HG02943 (cell line): Measurements from ENCODE around the gene MXI1.
"Not testable (repeated sequence)": the region's sequence is repeated elsewhere in the genome, so short reads cannot be mapped to it uniquely, and the experiment has no call there.

ENCODE experiments used
- ATAC-seq: cut with Tn5 transposase; IDR thresholded peaks from one replicate; pipeline ENCODE4 v1.9.1; 2021; ENCODE audit warnings: mild to moderate bottlenecking, low read depth, moderate library complexity; ENCODE audit not compliant: unreplicated experiment

MXI1 gene

DNA sequence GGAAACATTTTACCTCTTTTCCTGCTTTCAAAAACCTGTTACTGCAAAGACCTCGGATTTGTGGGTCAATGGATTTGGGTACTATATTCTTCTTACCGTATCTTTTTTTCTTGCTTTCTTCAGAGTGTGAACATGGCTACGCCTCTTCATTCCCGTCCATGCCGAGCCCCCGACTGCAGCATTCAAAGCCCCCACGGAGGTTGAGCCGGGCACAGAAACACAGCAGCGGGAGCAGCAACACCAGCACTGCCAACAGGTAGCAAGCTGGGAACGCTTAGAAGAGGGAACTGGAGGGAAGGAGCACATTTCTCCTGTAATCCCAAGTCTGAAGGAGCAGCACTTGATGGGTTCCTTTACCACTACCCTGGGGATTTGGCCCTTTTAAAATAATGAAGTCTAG is 20.7 kb downstream of the MXI1 start:
- no peak for ATAC-seq

DNA sequence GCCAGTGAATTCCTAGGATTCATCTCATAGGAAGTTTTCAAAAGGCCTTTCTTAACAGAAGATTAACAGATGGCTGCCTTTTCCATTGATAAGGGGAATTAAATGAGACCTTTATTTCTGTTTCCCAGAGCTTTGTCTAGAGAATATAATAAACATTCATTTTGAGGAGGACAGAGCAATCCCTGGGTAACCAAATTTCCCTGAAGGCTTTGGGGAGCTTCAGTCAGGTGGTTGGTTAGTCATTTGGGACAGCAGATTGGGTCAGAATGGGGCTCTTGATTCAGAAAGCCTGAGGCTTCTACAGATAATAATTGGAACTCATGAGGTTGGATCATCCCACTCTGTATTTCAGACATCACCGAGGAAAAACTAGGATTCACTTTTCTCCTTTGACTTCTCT is 21.8 kb downstream of the MXI1 start:
- ATAC-seq, result no peak

DNA sequence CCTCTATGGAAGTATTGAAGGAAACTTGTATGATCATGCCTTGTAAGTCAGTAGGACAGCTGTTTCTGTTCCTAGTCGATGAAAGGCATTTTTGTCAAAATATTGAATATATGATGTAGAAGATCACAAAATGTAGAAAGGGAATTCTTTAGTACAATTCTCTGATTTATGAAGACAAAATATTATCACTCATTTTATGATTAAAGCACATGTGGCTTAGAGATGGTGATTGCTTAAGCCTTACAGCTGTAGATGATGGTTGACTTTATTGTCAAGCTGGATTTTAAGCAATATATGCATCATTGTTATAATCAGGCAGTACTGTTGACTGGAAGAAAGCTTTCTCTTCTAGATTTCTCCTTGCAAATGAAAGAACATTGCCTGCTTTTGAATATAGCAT is 26.4 kb downstream of the MXI1 start:
- ATAC-seq, result no peak

DNA sequence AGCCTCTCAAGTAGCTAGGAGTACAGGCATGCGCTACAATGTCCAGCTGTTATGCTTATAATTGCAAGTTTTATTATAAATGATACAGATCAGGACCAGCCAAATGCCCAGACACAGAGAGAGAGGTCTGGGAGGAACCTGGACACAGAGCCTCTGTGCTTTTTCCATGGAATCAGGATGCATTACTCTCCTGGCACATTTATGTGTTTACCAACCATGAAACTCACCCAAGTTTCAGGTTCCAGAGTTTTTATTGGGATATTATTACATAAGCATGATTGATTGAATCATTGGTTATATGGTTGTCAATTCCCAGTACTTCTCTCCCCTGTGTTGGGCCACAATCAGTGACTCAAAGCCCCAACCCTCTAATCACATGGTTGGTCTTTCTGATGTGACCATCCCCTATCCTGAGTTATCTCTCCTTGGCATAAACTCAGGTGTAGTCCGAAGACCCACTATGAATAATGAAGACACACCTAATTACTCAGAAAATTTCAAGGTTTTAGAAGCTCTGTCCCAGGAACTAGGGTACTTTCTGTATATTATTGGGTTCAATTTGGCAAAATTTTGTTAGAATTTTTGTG is 30.6 kb downstream of the MXI1 start:
- ATAC-seq, result no peak

DNA sequence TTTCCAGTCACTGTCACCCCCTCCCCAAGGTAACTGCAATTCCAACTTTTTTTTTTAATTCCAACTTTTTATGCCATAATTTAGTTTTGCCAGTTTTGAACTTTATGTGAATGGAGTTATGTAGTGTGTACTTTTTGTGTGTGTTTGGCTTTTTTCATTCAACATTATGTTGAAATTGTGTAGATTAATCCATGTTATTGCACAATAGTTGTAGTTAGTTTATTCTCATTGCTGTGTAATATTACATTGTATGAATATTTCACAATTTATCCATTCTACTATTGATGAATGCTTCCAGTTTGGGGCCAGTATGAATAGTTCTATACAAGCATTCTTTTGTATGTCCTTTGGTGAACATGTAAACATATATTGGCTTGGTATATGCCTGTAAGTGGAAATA is 32.5 kb downstream of the MXI1 start:
- no peak for ATAC-seq

DNA sequence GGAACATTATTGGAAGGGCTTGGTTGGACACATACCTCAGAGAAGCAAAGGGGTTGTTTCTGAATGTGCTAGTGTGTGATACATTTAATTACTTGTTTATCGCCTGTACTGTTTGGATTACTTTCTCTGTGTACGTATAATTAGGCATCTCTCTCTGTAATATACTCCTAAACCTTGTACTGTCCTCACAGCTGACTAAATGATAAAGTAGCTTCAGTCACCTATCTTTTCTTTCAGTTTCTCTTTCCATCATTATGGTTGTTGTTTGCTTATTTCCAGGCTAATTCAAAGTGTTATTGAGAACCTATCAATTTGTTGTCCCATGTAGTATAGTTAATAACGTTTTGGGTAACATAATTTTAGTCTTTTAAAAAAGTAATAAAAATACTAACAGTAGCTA is 34.0 kb downstream of the MXI1 start:
- no peak for ATAC-seq

DNA sequence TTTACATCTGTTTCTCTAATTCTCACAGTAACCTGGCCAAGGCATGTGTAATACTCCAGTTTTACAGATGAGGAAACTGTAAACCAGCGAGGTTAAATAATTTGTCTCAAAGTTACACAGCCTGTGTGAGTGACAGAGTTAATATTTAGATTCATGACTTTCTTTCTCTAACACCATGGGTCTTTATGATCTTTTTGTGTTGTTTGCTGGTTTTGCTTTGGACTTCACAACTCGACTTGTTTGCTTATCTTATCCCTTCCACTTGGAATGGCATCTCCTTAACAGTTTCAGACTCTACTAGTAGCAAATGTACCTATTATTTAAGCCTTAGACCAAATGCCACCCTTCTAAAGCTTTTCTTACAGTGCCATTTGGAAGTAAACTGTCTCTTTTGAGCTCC is 34.4 kb downstream of the MXI1 start:
- no peak for ATAC-seq

DNA sequence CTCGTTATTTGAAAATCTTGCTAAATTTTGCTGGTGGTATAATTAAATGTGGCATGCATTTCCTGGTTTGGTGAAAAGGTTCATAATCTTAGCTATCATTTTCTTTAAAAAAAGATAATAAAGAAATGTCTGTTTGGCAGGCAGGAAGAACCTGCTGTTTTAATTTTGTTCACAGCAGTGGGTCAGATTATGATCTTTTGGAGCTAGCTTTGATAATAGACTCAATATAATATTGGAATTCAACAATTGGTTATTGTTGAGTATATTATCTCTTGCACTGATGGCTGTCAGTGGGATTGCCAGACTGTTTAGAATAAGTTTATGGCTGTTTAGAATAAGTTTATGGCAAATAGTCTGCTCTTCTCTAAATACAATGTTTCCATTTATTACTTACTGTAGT is 35.1 kb downstream of the MXI1 start:
- no peak for ATAC-seq

DNA sequence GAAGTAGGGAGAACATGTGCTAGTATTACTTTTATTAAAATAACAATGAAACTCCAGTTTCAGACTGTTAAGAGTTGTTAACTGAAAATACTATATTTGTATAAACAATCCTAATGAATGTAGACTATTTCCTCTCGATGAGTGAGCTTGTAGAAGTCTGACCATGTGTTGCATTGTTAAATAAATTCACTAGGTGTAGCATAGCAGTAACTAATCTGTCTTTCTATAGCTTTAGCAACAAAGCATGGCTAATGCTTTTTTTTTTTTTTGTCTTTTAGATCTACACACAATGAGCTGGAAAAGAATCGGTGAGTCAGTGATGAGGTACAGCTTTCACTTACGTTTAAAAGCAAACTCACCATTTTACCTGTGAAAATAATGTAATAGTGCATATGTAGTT is 37.1 kb downstream of the MXI1 start:
- no peak for ATAC-seq

DNA sequence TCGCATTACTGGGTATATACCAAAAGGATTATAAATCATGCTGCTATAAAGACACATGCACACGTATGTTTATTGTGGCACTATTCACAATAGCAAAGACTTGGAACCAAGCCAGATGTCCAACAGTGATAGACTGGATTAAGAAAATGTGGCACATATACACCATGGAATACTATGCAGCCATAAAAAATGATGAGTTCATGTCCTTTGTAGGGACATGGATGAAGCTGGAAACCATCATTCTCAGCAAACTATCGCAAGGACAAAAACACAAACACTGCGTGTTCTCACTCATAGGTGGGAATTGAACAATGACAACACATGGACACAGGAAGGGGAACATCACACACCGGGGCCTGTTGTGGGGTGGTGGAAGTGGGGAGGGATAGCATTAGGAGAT is 40.4 kb downstream of the MXI1 start:
- ATAC-seq, result not testable (repeated sequence)

DNA sequence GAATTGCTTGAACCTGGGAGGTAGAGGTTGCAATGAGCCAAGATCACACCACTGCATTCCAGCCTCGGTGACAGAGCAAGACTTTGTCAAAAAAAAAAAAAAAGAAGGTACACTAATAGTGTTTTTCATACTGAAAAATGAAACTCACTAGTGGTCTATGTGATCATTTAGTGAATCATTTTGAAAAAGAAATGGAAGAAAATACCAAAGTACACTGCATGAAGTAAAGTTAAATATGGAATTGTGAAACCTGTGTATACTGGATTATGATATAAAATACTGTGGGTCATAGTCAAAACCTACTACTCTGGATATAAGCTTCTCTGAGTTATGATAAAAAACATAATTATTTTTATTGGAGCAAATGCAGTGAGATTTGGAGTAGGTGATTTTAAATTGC is 42.1 kb downstream of the MXI1 start:
- ATAC-seq, result peak; percentile 64

DNA sequence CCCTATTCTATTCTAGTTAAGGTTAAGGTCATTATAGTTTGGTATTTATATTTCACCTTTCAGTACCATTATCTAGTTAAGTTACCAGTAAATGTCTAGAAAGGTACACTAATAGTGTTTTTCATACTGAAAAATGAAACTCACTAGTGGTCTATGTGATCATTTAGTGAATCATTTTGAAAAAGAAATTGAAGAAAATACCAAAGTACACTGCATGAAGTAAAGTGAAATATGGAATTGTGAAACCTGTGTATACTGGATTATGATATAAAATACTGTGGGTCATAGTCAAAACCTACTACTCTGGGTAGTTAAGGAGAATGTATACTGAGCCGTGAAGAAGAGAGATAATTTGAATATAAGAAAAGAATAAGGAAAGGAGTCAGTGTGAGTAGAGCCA is 44.0 kb downstream of the MXI1 start:
- ATAC-seq, result peak; percentile 80

DNA sequence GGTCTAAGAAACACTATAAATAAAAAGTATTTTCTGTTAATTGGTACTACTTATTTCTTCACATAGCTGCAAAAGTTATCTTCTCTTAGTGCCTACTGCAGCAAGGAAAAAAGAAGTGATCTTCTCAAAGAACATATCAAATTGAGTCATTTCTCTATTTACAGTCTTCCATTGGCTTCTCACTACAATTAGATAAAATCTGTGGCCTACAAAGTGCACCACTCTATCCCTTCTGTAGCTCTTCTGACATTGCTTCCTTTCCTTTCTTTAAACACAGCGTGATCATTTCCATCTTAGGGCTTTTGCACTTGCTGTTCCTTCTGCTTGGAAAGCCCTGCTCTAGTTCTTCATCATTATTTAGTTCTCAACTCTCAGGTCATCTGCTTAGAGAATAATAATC is 44.7 kb downstream of the MXI1 start:
- ATAC-seq, result no peak

DNA sequence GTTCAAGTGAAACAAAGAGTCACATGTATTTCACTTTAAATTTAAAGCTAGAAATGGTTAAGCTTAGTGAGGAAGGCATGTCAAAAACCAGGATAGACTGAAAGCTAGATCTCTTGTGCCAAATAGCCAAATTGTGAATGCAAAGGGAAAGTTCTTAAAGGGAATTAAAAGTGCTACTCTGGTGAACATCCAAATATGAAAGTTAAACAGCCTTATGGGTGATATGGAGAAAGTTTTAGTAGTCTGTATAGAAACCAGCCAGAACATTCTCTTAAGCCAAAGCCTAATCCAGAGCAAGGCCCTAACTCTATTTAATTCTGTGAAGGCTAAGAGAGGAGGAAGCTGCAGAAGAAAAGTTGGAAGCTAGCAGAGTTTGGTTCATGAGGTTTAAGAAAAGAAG is 47.1 kb downstream of the MXI1 start:
- ATAC-seq, result no peak

DNA sequence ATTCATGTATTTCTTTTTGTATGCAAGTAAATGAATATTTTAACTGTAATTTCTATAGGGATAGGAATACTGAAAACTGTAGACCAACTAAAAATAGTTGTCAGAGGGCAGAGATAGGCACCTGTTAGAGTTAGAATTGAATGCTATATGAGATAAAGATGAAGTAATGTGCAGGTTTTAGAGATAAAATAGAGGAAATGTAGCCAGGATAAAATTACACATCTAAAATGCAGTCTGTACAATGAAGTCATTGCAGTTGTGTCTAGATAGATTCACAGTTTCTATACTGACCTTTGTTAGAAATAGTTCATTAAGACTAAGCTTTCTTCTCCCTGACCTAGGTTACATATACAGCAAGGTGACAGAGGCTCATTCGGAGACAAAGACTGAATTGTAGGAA is 51.1 kb downstream of the MXI1 start:
- no peak for ATAC-seq

DNA sequence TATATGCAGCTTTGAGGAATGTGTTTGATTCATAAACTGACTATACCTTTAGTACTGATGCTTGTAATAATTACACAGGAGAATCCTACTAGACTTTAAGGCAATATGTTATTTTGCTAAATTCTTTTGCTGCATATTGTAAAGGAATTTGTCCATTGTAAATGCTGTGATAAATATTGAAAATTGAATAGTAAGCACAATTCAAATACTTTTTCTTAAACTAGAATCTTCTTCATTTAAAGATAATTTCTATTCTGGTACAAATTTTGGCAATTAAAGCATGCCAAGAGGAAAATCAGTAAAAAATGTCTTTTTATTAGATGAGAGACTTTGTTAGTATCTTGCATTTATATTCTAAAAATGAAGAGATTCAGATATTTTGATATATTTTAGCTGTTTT is 51.9 kb downstream of the MXI1 start:
- ATAC-seq, result no peak

DNA sequence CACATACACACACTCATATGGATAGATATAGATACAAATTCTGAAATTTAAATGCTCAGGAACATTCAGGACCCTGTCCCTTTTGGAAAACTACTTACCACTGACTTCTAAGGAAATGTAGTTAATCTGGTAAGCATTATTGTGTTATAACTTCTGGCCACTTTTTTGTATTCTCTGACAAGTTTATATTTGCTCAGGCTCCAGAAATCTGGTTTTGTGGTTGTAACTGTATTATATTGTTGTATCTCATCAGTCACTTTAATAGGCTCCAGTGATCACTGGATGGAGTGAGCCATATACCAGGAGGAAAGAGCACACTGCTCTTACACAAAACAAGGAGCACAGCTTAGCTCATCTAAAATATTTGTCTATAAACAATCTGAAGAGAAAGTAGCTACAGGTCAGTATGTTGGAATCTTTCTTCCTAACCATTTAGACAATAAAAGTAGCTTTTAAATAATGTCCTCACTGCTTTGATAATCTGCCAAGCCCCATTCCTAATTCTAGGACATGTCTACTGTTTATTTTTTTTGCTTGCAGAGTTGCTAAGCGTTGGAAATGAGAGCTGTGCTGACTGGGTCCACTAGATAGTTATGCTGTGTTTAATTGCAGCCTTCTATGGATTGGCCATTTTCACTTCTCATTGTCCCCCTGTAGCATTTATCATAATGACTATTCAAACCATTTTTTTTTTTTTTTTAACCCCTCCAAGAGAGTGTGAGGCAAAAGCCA is 53.5 kb downstream of the MXI1 start:
- no peak for ATAC-seq

DNA sequence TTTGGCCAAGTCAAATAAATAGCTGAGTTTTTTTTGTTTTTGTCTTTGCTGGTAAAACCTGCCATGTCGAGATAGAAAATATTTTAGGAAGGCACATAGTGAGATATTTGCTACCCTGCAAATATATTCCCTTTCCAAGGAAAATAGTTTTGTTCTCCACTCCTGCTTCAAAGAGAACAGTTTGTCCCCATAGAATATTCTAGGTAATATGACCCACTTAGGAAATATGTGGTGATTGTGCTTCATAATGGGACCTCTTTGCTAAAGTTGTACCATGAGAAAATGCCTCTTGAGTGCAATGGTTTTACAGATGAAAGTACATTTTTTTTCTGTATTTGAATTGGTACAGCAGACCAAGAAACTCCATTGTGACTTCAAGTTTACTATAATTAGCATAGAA is 55.8 kb downstream of the MXI1 start:
- no peak for ATAC-seq

DNA sequence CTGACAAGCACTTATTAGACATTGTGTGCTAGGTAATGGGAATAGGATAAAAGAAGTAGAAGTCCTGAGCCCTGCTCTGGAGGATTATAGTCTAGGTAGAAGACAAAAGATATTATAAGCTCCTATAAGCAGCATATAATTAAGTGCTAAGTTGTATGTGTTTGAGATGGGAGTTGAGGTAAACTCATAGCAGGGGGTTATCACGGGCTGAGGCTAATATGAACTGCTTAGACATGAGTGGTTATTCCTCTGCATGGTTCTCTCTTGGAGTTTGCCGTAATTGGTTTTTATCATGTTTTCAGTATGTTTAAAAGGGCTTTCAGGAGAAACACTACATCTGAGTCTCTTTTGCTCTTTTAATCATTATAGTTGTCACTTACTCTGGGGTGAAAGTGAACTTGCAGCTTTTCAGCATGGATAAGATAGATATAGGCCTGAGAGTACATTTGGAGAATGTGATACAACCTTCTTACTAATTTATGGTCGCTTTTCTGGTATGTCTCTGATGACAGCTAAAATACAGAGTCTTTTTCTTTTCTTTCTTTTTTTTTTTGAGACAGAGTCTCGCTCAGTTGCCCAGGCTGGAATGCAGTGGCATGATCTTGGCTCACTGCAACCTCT is 58.3 kb downstream of the MXI1 start:
- no peak for ATAC-seq

DNA sequence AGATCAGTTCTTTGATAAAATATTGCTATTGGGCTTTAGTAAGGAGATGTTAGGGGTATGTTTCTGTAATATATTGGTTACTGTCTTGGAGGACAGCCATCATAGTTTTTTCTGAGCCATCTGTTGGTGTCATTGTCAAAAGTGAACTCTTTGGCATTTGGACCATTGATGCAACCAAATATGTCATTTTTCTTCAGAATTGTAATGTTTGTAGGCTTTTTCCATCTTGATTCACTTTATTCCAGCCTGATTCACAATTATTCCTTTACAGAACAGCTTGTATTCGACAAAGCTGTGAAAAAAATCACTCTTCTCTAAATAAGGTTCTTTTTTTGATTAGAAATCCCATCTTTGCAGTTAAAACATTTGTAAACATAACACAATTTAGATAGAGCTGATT is 59.9 kb downstream of the MXI1 start:
- no peak for ATAC-seq

DNA sequence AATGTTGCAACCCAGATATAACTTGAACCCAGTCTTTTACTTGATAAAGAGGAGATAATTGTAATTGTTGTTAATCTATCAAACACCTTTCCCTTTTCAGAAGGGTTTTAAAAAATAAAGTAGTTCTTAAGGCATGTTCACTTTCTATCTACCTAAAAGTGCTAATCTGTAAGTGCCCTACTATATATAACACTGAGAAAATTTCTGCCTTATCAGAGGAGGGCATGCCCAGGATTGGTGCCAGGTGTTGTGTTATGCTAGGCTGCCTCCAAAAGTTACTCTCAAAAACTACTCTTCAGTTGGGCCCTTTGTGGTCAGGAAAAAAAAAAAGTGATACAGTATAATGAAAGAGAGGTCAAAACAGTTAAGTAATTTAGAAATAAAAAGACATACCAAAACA is 61.0 kb downstream of the MXI1 start:
- ATAC-seq, result no peak

DNA sequence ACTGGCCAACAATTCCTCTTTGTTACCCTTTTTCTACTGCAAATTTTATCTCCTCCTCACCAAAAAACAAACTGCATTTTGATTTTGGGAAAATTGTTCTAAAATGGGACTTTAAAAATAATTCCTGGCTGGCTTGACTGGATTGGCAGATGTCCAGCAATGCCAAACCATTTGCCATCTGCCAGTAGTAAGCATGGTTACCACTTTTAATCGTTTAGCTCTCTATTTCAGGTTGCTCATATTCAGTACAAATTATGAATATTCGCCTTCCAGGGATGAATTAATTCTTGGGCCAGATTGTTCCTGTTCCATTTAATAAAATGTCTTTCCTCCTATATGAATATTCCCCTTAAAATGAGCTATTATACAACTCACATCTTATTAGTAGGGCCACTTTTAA is 61.6 kb downstream of the MXI1 start:
- ATAC-seq, result no peak
